Measurements from ENCODE around the gene HTR3D. TPM values are rescaled to one million over a fixed set of nuclear protein-coding genes. Genes with fewer than 3 reads are reported as not detected.

HTR3D gene
- total and polyA plus RNA-seq, 2 experiments from 2014 or later, result not detected

DNA sequence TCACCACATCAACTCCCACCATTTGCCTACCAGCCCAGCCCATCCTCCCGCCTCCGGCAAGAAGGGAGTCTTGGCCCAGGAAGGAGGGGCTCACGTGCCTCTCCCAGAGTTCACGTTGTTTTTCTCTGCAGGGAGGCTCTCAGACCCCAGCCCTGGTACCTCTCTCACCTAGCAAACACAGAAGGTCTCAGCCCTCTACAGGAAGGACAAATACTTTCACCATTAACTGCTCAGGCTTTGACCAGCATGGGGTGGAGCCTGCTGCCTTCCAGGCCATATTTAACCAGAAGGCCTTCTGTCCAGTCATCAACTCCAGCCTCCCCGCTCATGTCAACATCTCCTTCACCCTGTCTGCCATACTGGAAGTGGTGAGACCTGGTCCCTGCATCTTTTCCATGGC is 46.3 kb downstream of the HTR3D start:
- Histone ChIP-seq H3F3A (replicated peaks; ENCODE audit: low read depth) (no peaks in the 10 kb centered on the region), H3K27me3 (ENCODE audit: insufficient read depth) (no peaks in the 10 kb centered on the region), H3K4me1 (ENCODE audit: insufficient read depth) (no peaks in the 10 kb centered on the region), H3K9me2 (ENCODE audit: insufficient read depth) (peaks cover 7% of the 10 kb centered on the region; the same call in 1 of the 2 replicates), H3K4me3 (no peak overlapping the region), H3K79me2 (replicated peaks; ENCODE audit: insufficient read depth) (no peaks in the 10 kb centered on the region), H3K4me2 (no peak overlapping the region), H4K20me1 (replicated peaks; ENCODE audit: insufficient read depth) (no peaks in the 10 kb centered on the region), H2AFZ (peak overlapping the region; percentile 83), H3K36me3 (ENCODE audit: insufficient read depth) (no peaks in the 10 kb centered on the region), H3K27ac (ENCODE audit: low read depth) (no peak overlapping the region)
- H3K27ac Mint-ChIP-seq, result no peak overlapping the region
- DNase-seq (ENCODE audit: low spot score), result peak; percentile 15
- H3K27me3 Mint-ChIP-seq (ENCODE audit: insufficient read depth, low read depth, poor library complexity), result peaks cover 7% of the 10 kb centered on the region
- ATAC-seq, result peak; percentile 74
- peaks cover 9% of the 10 kb centered on the region for H3K4me1 Mint-ChIP-seq
- peaks cover 3% of the 10 kb centered on the region; the same call in 1 of the 3 replicates for H3K9me3 Mint-ChIP-seq
- H3K4me3 Mint-ChIP-seq, result no peak overlapping the region
- TF ChIP-seq ZNF331 (CRISPR knock-in tag; IDR thresholded peaks at IDR 0.05; ENCODE audit: low read depth) (no peak), JUNB (IDR thresholded peaks at IDR 0.05; ENCODE audit: unreplicated experiment) (no peak), POLR2AphosphoS5 (IDR thresholded peaks at IDR 0.05; ENCODE audit: low read depth) (no peak), NANOG (IDR thresholded peaks at IDR 0.05; ENCODE audit: borderline replicate concordance) (no peak), REST (IDR thresholded peaks at IDR 0.05; ENCODE audit: unreplicated experiment) (no peak), EZH2phosphoT487 (IDR thresholded peaks at IDR 0.05; ENCODE audit: unreplicated experiment) (no peak), CREB1 (CRISPR knock-in tag; IDR thresholded peaks at IDR 0.05; ENCODE audit: low read depth) (no peak), ZNF462 (CRISPR knock-in tag; IDR thresholded peaks at IDR 0.05) (no peak)
- no peaks in the 10 kb centered on the region for H3K36me3 Mint-ChIP-seq (ENCODE audit: low read depth)
